ENCODE data around the gene CDC14A. TPM values are rescaled to one million over a fixed set of nuclear protein-coding genes. Genes with fewer than 3 reads are reported as not detected.

CDC14A gene
- total RNA-seq, 1 donor from 2014 or later = 2.3 TPM

GRCh38 chr1:100306735-100307313 is 45.5 kb upstream of the CDC14A start:
- H3K4me1 Mint-ChIP-seq (ENCODE audit: low read depth) = no peaks in the 10 kb centered on the region
- no peak for DNase-seq (ENCODE audit: low spot score)
- no peaks in the 10 kb centered on the region for H3K27me3 Mint-ChIP-seq (ENCODE audit: low read depth)
- no peak for TF ChIP-seq CTCF (IDR thresholded peaks at IDR 0.05)
- peaks cover 9% of the 10 kb centered on the region for H3K9me3 Mint-ChIP-seq (ENCODE audit: low read depth)
- H3K27ac Mint-ChIP-seq (ENCODE audit: unreplicated experiment) = no peak overlapping the region
- H3K4me3 Mint-ChIP-seq (ENCODE audit: unreplicated experiment) = no peak overlapping the region
- H3K36me3 Mint-ChIP-seq (ENCODE audit: low read depth) = peaks cover 4% of the 10 kb centered on the region

- H3K36me3 Mint-ChIP-seq (ENCODE audit: low read depth) = peaks cover 4% of the 10 kb centered on the region
- no peak overlapping the region for H3K27ac Mint-ChIP-seq (ENCODE audit: unreplicated experiment)
- no peaks in the 10 kb centered on the region for H3K4me1 Mint-ChIP-seq (ENCODE audit: low read depth)
- H3K27me3 Mint-ChIP-seq (ENCODE audit: low read depth) = peaks cover 8% of the 10 kb centered on the region
- peaks cover 9% of the 10 kb centered on the region for H3K9me3 Mint-ChIP-seq (ENCODE audit: low read depth)
- no peak overlapping the region for H3K4me3 Mint-ChIP-seq (ENCODE audit: unreplicated experiment)
- DNase-seq (ENCODE audit: low spot score) = no peak
- no peak for TF ChIP-seq CTCF (IDR thresholded peaks at IDR 0.05)
Measured at GRCh38 chr1:100308777-100309176, 43.5 kb upstream of the CDC14A start.

DNA sequence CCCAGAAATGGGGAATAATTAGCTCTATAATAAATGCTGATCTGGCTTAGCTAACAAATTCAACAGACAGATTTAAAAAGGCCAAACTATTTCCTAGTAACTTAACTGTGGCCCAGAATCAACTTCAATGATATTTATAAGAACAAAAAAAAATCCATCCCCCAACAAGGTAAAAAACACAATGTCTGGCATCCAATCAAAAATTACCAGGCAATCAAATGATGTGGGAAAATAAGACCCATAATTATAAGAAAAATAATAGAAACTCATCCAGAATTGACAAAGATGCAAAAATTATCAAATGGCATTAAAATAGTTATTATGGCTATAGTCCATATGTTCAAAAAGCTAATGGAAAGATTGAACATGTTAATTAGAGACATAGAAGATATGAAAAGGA is 42.4 kb upstream of the CDC14A start:
- Mint-ChIP-seq H3K4me1 (ENCODE audit: low read depth) (no peaks in the 10 kb centered on the region), H3K4me3 (ENCODE audit: unreplicated experiment) (no peak overlapping the region), H3K36me3 (ENCODE audit: low read depth) (peaks cover 4% of the 10 kb centered on the region), H3K27me3 (ENCODE audit: low read depth) (peaks cover 14% of the 10 kb centered on the region), H3K27ac (ENCODE audit: unreplicated experiment) (no peak overlapping the region), H3K9me3 (ENCODE audit: low read depth) (peaks cover 9% of the 10 kb centered on the region)
- TF ChIP-seq CTCF (IDR thresholded peaks at IDR 0.05) = no peak
- no peak for DNase-seq (ENCODE audit: low spot score)

- H3K27me3 Mint-ChIP-seq (ENCODE audit: low read depth) = peaks cover 14% of the 10 kb centered on the region
- no peak overlapping the region for H3K4me3 Mint-ChIP-seq (ENCODE audit: unreplicated experiment)
- H3K4me1 Mint-ChIP-seq (ENCODE audit: low read depth) = no peaks in the 10 kb centered on the region
- H3K36me3 Mint-ChIP-seq (ENCODE audit: low read depth) = peaks cover 4% of the 10 kb centered on the region
- H3K9me3 Mint-ChIP-seq (ENCODE audit: low read depth) = peaks cover 5% of the 10 kb centered on the region
- H3K27ac Mint-ChIP-seq (ENCODE audit: unreplicated experiment) = no peak overlapping the region
- TF ChIP-seq CTCF (IDR thresholded peaks at IDR 0.05) = no peak
- DNase-seq (ENCODE audit: low spot score) = no peak
Measured at GRCh38 chr1:100313382-100313781, 38.9 kb upstream of the CDC14A start.

GRCh38 chr1:100316622-100317021 is 35.7 kb upstream of the CDC14A start:
- Mint-ChIP-seq H3K4me1 (ENCODE audit: low read depth) (no peaks in the 10 kb centered on the region), H3K27me3 (ENCODE audit: low read depth) (peaks cover 14% of the 10 kb centered on the region), H3K4me3 (ENCODE audit: unreplicated experiment) (no peak overlapping the region), H3K9me3 (ENCODE audit: low read depth) (peaks cover 9% of the 10 kb centered on the region), H3K36me3 (ENCODE audit: low read depth) (peaks cover 5% of the 10 kb centered on the region), H3K27ac (ENCODE audit: unreplicated experiment) (no peak overlapping the region)
- DNase-seq (ENCODE audit: low spot score) = no peak
- no peak for TF ChIP-seq CTCF (IDR thresholded peaks at IDR 0.05)

Data from chondrocyte (in vitro differentiated cells).